GM21381 (cell line): ENCODE data around the gene SORCS2.

ENCODE experiments used
- ATAC-seq: cut with Tn5 transposase; IDR thresholded peaks from one replicate; pipeline ENCODE4 v1.9.1; 2021; ENCODE audit warnings: mild to moderate bottlenecking, moderate library complexity; ENCODE audit not compliant: unreplicated experiment

The SORCS2 gene

DNA sequence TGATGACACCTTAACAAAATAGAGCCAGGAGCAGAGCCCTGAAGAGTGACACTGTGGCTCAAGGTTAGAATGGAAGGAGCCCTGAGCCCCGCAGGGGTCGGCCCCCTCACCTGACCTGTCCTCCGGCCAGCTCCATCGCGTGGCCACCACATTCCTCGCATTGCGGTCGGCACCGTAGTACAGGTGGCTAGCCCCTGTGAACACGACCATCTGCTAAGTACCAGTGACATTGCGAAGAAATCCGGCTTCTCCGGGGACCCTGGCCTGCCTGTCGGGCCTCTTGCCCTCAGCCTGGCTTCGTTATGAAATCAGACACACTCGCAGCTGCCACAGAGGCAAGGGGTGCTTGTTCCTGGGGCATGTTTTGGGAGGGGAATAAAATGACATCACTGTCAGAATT is 568.4 kb downstream of the SORCS2 start:
- ATAC-seq: no peak

DNA sequence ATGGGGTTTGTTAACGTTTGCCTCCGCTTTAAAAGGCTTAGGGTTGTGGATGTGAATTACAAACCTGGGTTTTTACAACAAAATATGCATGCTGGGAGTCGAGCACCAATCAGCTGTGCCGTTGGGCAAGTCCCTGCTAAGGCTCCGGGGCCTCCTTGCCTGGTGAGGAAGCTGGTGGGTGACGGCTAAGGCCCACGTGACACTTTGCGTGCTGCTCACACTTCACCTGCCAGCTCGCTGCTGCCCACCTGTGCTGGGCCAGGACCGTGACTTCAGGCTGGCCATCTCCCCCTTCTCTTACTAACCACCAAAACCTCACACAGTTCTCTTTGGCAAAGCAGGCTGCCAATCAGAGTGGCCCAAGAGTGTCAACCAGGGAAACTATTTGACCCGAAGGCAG is 569.0 kb downstream of the SORCS2 start:
- no peak for ATAC-seq

DNA sequence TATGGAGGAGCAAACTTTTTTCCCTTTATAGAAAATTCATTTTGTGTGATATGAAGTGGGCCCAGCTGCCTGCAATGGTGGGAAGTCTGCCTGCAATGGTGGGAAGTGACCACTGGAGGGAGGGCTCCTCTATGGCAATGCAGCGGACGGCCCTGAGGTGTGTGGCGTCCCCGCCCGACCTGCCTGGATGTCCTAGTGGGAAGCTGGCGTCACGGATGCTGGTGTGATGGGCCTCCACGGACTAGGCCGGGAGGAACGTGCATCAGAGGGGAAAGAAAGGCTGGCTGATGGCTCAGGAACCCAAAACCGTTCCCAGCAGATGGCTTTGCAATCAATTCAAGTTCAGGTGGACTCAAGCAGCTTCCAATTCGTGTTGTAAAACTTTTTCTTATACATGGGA is 569.4 kb downstream of the SORCS2 start:
- peak; percentile 69 for ATAC-seq

DNA sequence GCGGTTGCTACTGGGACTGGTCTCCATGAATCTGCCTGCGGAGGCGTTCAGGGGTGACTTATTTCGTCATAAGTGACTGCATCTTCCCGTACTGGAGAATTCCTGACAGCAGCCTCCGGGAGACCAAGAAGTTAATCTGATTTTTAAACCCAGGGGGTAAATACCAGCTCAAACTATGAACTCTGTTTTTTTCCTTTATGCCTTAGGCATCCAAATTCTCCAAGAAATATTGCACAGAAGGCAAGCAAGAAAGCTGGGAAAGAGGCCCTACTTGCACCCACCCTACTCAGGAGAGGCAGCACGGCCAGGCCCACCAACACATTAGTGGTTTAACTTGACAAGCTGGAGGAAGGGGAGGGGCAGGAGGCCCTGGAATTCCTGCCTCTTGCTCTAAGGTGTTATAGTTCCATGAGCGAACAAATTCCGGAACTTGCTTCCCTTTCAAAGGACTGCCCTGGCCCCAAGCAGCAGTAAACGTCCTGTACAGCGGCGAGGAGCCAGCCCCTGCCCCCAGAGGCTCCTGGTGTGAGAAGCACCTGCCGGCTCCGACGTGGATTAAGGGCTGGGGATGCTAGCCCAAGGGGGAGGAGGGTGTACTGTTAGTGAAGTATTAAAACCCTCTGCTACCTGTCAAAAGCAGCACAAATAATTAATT is 570.2 kb downstream of the SORCS2 start:
- ATAC-seq: no peak

DNA sequence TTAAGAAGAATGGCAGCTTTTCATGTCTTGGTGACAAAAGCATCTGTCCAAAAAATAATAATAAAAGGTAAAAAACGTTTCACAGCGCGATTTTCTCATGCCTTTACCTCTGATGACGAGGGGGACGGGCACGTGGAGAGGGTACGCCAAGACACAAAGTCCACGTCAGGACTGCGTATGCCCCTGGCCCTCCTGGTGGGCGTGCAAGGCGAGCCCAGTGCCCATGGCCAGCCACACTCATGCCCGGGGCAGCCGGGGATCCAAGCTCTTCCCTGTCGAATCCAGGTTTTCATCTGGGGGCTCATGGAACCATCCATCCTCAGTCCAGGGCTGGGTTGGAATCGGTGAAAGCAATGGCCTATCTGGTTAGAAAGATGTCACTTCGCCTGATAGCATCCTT is 570.8 kb downstream of the SORCS2 start:
- no peak for ATAC-seq

DNA sequence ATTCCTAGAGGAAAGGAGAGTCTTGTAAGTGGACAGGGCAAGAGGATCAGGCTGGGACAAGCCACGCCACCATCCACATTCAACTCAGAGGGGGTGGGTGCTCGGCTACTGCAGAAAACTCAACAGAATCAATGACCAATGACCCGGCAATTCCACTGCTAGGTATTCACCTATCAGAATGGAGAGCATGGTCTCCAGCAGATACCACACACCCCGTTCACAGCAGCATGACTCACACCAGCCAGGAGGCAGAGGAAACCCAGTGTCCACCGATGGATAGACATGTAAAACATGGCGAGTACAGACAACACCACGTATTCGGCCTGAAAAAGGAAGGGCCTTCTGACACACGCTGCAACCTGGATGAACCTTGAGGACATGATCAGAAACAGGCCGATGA is 571.5 kb downstream of the SORCS2 start:
- no peak for ATAC-seq

DNA sequence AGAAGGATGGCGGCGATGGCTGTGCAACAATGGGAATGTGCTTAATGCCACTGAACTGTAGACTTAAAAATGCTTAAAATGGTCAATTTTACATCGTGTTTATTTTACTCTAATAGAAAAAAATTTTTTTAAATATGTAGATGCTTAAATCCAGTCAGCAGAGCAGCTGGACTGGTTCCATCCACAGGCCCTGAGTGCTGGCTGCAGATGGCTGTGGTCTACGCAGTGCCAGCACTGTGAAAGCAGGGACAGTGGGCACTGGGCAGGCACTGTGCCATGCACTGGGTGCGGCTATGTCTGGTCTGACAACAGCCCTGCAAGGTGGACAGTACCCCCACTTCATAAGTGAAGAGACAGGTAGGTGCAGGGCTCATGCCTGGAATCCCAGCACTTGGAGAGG is 572.1 kb downstream of the SORCS2 start:
- no peak for ATAC-seq

DNA sequence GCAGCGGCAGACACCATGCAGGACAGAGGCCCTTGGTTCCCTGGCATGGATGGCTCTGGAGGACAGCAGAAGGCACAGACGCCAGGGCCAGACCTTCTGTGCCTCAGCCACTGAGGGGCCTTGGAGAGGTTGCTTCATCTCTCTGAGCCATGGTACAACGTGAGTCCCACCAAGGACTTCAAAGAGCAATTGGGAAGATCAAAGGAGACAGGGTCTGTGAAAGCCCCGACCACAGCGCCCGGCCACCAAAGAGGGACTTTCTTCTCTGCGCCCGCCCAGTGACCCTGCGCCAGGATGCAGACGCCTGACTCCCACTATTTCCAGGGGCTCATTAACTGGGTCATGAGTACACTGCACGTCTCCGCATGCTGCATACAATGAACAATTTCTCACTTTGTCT is 573.3 kb downstream of the SORCS2 start:
- ATAC-seq: no peak

DNA sequence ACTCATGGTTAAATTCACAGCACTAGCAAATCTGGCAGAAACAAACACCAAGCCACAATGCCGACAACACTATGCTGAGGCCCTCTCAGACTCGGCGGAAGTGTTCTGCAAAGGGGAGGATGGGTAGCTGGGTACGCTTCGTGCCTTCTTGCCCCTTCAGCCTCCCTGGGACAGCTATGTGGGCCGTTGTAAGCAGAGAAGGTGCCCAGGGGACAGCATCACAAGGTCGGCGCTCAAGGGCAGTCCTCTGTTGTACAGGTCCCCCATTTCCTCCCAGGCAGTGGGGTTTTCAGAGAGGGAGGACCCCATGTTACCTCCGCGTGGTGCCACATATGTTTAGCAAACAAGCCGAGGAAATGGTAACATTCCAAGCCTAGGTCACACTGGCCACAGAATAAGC is 573.7 kb downstream of the SORCS2 start:
- no peak for ATAC-seq

DNA sequence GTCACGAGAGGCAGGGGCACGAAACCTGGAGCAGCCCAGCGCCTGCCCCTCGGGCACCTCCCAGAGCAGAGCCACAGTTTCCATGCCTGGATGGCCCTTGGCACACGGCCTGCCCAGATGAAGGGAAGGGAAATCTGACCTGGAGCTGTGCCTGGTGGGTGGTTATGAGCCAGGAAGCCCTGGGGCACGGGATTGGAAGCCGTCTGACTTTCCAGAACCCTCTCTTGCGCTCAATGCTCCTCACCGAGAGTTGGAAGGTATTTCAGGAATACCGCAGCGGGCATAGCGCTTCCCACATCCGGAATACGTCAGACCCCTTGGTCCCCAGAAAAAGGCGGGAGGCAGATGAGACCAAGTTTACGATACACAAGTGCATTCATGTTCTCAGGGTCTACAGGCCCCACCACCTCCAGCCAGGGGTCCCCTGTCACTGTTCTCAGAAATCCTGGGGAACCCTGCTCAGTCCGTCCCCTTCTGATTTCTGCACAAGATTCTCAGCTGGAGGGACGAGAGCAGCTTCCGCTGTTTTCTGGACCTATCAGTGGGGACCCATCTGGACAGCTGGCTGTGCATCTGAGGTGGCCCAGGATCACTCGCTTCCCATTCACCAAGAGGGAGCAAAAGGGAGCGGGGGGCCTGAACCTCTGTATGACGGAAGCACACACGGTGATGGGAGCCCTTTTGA is 574.5 kb downstream of the SORCS2 start:
- no peak for ATAC-seq

DNA sequence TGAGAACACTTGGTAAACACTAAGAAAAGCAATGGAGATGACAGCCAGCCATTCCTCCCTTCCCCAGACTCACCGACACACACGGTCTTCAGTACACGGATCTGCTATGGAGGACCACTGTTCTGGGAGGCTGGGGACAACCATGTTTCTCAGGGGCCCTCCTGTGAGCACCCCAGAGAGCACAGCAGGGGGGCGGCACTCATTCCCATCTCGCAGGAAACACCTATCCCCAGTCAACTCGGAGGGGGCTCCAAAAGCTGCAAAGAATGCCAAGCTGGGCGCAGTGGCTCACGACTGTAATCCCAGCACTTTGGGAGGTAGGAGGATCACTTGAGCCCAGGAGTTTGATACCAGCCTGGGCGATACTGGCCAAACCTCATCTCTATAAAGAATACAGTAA is 575.2 kb downstream of the SORCS2 start:
- no peak for ATAC-seq

DNA sequence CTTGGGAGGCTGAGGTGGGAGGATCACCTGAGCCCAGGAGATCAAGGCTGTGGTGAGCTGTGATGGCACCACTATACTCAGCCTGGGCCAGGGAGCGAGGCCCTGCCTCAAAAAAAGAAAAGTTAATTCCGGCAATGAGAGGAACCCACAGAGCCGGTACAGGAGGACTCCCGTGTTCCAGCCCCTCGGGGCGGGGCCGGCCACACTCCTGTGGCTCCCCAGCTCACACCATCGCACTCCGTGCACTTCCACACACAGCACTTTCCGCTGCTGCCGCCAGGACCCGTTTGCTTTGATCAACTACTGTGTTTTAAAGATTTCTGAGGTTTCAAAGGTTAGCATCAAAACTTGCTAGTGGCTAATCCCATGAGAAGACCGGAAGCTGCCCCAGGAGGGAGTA is 575.6 kb downstream of the SORCS2 start:
- ATAC-seq: no peak

DNA sequence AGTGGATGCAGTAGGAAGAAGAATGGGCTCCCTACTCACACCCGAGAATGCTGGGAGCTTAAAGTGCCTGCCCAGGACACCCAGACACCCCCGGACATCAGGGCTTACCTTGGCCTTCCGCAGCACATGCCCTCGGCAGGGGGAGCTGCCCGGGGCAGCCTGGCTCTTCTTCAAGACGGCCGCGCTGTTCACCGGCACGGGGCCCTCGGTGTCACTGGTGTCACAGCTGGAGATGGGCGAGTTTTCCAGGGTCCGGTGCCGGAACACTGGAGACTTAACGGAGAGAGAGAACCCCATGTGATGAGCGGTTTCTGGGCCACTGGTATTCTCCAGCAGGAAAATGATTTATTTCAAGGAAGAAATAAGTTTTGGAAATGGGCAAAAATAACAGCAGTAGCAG is 576.4 kb downstream of the SORCS2 start:
- no peak for ATAC-seq

DNA sequence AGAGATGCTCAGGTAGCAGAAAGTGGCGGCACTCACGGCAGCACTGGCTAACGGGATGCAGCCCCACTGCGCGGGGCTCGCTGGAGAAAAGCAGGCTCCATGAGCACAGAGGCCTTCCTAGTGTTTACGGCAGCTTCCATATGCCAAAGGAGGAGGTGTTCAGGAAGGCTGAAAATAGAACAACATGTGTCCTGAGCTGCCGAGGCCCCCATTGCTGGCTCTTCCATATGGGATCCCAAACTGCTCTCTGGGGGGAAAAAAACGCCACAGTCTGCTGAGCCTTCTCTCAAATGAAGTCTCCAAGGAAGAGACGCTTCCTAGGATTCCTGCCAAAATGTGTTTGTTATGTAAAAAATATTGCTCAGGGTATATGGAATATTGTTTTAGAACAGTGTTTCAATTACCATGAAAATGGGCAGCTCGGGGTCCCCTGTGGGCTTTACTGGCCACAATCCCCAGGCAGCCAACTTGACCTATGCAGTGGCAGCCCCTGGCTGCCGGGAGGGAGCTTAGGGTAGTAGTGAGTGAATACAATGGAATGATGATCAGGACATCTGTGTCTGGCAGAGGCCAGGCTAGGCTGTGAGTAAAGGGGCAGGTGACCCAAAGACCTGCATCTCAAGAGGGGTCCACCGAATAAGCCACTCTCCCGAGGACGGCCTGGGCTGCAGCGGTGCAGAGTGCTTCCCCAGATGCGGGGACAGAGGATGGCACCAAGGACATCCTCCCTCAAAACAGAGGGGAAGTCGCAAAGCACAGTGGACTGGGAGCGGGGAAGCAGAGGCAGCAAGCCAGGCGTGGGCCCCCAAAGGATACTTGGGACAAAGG is 577.3 kb downstream of the SORCS2 start:
- no peak for ATAC-seq

DNA sequence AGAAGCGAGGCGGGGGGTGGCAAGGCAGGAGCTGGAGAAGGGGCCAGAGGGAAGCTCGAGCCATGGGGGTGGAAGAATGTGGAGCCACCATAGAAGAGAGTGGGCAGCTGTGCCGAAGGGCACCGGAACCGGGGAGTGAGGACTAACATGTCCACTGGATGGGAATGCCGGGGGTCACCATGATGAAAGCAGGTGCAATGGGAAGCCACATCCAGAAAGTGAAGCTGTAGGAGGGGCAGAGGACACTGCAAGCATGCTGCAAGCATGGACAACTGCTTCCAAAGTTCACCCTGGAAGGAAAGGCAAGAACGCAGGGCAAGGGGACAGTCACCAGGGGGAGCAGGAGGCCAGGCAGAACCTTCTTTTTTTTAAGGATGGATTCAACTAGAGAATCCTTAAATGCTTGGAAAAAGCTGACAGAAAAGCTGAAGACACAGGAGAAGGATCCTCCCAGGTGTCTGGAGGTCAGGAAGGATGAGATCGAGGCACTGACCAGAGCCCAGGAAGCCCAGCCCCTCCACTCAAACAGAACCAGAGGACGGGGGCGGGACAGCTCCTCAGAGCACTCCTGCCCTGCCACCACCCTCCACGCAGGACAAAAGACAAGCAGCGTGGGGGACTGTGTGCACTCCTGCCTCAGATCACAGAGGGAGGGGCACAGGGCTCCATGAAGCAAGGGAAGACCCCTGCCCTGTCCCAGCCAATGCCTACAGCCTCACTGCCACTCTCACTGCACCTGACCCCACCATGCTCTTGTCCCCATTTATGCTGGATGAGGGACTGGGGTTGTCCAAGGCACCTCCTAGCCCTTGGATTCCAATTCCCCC is 578.1 kb downstream of the SORCS2 start:
- no peak for ATAC-seq

DNA sequence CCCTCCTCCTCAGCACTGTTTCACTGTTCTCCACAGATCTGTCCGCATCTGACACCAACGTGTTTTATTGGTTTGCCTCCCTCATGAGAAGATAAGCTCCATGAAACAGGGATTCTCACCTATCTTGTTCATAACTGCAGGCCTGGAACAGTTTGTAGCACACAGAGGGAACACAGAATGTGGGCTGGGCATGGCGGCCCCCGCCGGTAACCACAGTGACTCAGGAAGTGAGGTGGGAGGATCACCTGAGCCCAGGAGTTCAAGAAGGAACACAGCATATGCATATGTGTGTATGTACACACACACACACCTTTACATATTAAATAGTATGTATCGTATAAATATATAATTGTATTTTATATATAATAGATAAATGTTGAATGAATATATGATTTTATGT is 578.7 kb downstream of the SORCS2 start:
- ATAC-seq: no peak

DNA sequence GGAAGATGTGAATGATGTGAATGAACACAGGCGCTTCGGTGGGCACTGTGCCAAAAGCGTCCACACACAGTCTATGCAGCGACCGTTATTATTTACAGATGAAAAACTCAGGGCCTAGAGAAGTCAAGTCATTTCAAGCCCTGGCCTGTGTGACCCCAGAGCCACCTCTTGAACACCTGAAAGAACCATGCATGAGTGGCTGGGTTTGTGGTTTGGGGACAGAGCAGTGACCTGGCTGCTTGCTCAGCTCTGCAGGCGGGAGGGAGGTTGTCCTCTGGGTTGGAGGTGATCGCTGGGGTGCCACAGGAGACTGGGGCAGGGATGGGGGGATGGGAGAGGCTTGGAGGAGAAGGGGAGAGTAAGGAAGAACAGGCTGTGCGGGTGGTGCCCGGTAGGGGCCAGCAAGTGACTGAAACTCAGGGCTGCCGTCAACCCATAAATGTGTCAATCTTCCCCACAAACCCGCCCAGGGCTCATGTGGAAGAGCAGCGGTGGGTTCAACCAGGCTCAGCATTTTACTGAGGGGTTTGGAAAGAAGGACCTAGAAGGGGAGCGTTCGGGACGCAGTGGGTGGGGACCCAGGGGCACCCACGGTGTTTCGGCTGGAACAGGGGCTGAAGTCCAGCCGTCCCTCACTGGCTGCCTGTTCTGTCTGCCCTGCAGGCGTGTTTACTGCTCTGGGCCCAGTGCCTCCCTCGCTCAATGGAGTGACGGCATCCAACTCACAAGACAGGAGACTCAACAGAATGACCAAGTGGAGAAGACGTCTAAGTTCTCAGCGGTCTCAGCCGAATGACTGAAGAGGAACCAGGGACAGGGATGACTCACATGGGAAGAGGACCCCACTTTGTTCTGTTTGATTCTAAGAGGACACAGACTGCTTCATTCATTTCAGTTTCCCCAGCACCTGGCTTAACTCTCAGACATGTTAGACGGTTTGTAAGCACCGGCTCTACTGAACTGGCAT is 579.5 kb downstream of the SORCS2 start:
- ATAC-seq: peak; percentile 84

DNA sequence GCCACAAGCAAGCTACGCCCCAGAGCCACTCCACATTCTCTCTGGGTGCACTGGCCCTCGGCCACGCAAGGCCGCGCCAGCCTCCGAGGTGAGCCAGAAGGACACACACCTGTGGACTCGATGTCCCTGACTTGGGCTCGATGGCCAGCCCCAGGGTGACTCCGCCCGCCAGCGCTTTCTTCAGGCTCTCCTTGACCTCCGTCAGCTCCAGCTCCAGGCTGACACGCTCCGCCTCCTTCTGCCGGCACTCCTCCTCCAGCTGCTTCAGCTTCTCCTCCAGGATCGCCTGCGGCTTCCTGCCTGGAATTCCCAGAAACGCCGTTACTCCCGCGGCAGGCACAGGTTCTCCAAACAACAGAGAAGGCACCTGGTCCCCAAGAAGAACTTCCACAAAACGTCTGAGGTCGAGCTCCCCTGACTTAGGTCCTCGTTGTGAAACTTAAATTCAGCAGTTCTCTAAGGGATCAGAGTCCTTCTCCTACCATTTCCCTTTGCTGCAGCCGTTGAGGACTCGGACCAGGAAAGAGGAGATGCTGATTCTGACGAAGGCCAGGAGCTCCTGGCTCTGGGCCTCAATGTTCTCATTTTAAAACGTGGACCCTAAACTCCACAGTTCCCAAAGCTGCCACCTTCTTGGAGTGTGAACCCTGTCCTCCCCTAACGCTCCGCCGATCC is 580.5 kb downstream of the SORCS2 start:
- ATAC-seq: no peak

DNA sequence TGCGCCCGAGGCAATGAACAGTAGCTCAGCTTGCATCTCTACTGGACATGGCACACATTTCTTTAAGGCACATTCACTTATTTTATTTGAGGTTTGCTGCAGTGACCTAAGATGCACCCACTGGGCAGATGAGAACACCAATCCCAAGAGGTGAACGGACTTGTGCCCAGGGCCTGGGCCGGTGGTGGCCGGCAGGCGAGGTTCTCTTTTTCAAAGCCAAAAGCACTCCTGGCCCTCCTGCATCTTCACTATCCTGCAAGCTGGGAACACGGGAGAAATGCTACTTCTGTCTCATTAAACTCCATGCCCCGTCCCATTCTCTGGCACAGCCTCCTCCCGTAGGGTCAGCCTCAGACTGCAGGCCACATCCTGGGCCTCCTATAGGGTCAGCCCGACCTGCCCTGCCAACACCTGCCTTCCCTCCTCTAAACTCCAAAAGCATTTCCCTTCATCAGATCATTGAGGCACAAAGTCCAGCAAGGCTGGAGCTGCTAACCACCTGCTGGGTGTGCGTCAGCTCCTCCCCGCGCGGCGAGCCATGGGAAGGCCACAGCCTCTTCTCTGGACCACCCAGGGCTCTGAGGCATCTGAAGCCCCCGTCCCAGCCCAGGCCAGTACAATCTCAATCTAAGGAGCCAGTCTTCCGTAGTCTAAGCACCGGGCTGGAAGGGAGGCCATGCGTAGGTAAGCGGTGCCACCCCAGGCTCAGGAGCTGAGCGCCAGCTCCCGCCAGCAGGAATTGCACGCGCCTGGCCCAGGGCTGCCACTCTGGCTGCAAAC is 581.3 kb downstream of the SORCS2 start:
- no peak for ATAC-seq
